Activated CD8-positive, alpha-beta memory T cell treated with anti-CD3 and anti-CD28 coated beads, Interleukin-2, amount 50 U/mL, for 1 hour (primary cell): ENCODE data around the gene SUCNR1.
"Not testable (repeated sequence)": the region's sequence is repeated elsewhere in the genome, so short reads cannot be mapped to it uniquely, and the experiment has no call there.

ENCODE experiments used
- DNase-seq: peaks from one replicate; pipeline ENCODE4 v3.0.0-alpha.2; 2020; ENCODE audit errors: extremely low read depth

Gene SUCNR1

GRCh38 chr3:151900884-151901643 lies 27.6 kb downstream of the SUCNR1 start:
- no peak for DNase-seq

- DNase-seq = no peak
Measured at GRCh38 chr3:151901644-151902285, 28.3 kb downstream of the SUCNR1 start.

GRCh38 chr3:151903501-151903991 lies 30.1 kb downstream of the SUCNR1 start:
- no peak for DNase-seq

GRCh38 chr3:151905647-151906046 lies 32.2 kb downstream of the SUCNR1 start:
- DNase-seq = no peak

GRCh38 chr3:151906751-151907150 lies 33.3 kb downstream of the SUCNR1 start:
- no peak for DNase-seq

- no peak for DNase-seq
Measured at GRCh38 chr3:151908399-151908798, 35.0 kb downstream of the SUCNR1 start.

GRCh38 chr3:151909681-151910405 lies 36.4 kb downstream of the SUCNR1 start:
- no peak for DNase-seq

GRCh38 chr3:151911462-151911861 lies 38.0 kb downstream of the SUCNR1 start:
- no peak for DNase-seq

GRCh38 chr3:151912028-151912427 lies 38.6 kb downstream of the SUCNR1 start:
- DNase-seq = no peak

- DNase-seq = no peak
Measured at GRCh38 chr3:151916781-151917180, 43.3 kb downstream of the SUCNR1 start.

GRCh38 chr3:151918253-151919029 lies 45.0 kb downstream of the SUCNR1 start:
- DNase-seq = no peak

- no peak for DNase-seq
Measured at GRCh38 chr3:151919030-151919328, 45.5 kb downstream of the SUCNR1 start.

GRCh38 chr3:151919446-151919845 lies 46.0 kb downstream of the SUCNR1 start:
- DNase-seq = no peak

GRCh38 chr3:151923901-151924300 lies 50.5 kb downstream of the SUCNR1 start:
- no peak for DNase-seq

GRCh38 chr3:151924753-151925152 lies 51.3 kb downstream of the SUCNR1 start:
- no peak for DNase-seq

GRCh38 chr3:151925419-151925818 lies 52.0 kb downstream of the SUCNR1 start:
- DNase-seq = no peak

GRCh38 chr3:151925876-151926275 lies 52.4 kb downstream of the SUCNR1 start:
- DNase-seq = no peak

- no peak for DNase-seq
Measured at GRCh38 chr3:151926956-151927355, 53.5 kb downstream of the SUCNR1 start.

- DNase-seq = not testable (repeated sequence)
Measured at GRCh38 chr3:151927915-151928525, 54.6 kb downstream of the SUCNR1 start.

GRCh38 chr3:151931171-151931570 lies 57.7 kb downstream of the SUCNR1 start:
- no peak for DNase-seq

GRCh38 chr3:151933234-151933853 lies 59.9 kb downstream of the SUCNR1 start:
- DNase-seq = no peak
